ENCODE results near the gene PARP1.
"Not testable (repeated sequence)": the region's sequence is repeated elsewhere in the genome, so short reads cannot be mapped to it uniquely, and the experiment has no call there.

The PARP1 gene

DNA sequence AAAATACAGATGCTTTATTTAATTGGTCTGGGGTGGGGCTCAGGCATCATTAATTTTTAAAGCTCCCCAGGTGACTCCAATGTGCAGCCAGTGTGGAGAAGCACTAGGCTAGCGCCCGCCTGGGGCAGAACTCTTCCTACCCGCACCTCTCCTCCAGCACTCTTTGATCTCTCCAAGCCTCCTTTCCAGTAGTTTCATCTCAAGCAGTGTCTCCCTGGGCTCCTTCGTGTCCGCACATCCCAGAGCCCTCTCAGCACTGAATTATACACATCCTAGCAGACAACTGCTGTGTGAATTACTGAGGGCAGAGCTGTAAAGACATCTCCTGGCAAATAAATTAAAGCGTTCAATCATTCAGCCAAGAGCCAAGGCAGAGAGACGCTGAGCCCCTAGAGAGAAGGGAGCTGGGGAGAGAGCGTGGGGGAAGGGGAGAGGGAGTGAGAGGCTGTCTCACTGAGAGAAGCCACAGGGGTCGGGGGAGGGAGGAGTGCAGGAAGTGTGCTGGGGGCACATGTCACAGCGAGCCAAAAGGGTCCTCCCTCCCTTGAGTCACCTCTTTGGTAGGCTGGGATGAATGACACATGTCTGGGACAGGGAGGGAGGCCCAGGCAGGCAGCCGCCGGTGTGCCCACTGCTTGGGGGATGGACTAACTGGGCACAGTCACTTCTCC is 21.0 kb upstream of the PARP1 start:
- DNase-seq: no peak

DNA sequence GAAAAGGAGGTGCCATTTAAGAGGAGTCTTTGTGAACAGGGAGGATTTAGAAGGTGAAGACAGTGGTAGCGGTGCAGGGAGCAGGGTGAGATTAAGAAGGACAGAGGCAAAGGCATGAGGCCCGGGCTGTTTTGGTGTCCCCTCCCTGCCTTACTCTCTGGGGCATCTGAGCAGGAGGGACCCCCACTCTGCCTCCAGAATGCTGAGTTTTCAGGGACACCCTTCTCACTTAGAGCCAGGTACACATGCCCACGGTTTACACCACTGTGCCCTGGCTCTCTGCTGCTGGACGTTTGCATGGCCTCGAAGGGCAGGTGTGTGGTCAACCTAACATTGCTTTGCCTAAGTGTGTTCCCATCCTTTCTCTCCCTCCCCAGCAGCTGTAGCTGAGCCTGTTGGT is 20.5 kb upstream of the PARP1 start:
- DNase-seq: no peak

DNA sequence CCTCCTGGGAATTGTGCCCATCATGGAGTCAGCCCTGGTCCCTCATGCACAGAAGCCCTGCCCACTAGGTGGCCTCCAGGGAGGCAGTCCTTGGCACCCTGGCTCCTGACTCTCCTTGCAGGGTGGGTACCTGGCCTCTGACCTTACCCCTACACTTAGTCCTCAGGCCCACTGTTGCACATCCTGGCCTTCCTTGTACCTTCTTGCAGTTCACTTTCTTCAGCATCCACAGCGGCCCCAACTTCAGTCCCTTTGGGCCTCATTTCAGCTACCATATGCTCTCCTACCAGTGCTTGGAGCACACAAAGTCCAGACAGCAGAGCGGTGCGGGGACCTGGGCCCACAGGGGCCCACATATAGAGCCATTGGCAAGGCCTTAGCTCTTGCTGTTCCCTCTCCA is 19.2 kb upstream of the PARP1 start:
- no peak for DNase-seq

DNA sequence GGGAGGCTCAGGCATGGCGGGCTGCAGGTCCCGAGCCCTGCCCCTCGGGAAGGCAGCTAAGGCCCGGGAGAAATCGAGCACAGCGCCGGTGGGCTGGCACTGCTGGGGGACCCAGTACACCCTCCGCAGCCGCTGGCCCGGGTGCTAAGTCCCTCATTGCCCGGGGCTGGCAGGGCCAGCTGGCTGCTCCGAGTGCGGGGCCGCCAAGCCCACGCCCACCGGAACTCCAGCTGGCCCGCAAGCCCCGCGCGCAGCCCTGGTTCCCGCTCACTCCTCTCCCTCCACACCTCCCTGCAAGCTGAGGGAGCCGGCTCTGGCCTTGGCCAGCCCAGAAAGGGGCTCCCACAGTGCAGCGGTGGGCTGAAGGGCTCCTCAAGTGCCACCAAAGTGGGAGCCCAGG is 18.5 kb upstream of the PARP1 start:
- not testable (repeated sequence) for DNase-seq

DNA sequence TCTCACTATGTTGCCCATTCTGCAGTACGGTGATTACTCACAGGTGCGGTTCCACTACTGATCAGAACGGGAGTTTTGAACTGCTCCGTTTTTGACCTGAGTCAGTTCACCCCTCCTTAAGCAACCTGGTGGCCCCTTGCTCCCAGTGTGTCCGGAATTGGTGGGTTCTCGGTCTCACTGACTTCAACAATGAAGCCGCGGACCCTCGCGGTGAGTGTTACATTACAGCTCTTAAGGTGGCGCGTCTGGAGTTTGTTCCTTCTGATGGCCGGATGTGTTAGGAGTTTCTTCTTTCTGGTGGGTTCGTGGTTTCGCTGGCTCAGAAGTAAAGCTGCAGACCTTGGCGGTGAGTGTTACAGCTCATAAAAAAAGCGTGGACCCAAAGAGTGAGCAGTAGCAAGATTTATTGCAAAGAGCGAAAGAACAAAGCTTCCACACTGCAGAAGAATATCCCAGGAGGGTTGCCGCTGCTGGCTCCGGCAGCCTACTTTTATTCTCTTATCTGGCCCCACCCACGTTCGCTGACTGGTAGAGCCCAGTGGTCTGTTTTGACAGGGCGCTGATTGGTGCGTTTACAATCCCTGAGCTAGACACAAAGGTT is 17.6 kb upstream of the PARP1 start:
- DNase-seq: peak; percentile 39 to 40

DNA sequence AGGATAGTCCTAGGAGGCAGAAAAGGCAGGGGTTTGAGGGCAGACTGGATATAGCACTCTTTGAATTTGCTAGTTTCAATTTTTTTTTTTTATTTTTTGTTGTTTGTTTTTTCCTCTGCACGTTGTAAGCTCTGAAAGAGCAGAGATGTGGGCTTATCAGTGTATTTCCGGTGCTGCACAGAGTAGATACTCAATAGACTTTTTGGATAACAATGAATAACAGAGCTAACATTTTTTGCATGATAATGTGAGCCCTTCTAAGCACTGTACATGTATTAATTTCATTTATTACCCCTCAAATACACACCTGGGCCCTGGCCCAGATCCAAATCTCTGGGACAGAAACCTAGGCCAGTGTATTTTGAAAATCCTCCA is 17.1 kb upstream of the PARP1 start:
- no peak for DNase-seq

DNA sequence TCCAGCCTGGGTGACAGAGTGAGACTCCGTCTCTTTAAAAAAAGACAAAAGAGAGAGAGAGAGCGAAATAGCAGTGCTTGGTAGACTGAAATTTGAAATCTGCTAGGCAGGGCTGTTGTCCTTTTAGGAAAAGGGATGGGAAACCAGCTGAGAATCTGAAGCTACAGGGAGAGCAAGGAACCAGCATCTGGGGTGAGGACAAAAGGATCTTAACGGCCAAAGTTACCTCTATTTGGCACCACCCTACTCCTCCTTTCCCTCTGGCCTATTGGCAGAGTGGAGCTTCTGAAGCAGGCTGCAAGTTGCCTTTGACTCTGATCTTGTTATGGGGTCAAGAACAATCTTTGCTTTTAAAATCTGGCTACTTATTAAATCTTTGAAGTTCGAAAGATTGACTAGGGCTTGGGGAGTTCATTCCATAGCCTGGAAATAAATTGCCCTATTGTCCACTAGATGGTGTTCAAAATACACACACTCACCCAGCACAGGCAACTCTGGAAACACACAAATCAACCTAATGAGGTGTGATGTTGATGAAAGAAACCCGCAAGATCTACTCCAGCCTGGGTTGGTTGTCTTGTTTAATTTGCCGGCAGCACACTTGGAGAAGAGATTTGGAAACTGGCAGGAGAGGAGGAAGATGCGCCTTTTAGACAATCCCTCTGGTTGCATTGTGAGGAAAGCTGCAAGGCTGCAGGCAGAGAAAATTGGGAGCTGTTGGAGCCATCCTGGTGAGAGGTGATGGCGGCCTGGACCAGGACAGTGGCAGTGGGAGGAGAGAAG is 16.5 kb upstream of the PARP1 start:
- no peak for DNase-seq

DNA sequence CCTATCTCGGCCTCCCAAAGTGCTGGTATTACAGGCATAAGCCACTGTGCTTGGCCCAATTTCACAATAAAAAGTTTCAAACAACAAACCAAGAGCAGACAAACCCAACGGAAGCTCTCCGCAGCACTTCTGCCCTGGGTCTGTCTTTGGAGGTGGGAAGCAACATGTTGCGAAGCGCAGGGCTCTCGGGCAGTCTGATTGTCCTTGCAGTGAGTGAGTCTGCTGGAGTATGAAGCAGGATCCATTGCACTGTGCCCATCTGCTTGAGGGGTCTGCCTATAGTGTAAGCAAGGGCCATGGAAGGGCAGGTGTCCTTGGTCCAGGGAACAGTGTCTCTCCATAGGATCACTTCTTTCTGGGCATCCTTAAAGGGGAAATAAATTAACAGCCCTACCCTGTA is 14.6 kb upstream of the PARP1 start:
- no peak for DNase-seq

DNA sequence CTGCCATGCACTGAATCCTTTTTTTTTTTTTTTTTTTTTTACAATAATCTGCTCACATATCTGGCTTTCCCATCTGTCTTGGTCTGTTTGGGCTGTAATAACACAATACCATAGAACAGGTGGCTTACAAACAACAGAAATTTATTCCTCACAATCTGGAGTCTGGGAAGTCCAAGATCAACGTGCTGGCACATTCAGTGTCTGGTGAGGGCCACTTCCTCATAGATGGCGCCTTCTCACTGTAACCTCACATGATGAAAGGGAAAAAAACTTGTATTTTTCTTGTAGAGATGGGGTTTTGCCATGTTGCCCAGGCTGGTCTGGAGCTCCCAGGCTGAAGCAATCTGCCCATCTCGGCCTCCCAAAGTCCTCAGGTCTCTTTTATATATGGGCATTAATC is 13.0 kb upstream of the PARP1 start:
- DNase-seq: no peak

DNA sequence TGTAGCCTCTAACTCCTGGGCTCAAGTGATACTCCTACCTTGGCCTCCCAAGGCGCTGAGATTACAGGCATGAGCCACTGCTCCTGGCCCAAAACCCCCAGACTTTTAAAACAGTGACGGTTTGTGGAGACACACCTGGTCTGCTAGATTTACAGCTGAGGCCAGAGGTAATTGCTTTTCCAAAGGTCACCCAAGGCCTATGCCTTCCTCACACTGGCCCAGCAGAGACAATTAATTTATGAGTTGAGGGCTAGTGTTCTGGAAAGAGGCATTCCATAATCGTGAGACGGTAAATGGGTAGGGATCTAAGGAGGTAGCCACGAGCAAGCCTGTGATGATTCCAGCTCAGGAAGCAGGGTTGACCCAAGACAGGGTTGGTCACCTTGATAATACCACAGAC is 12.4 kb upstream of the PARP1 start:
- no peak for DNase-seq

DNA sequence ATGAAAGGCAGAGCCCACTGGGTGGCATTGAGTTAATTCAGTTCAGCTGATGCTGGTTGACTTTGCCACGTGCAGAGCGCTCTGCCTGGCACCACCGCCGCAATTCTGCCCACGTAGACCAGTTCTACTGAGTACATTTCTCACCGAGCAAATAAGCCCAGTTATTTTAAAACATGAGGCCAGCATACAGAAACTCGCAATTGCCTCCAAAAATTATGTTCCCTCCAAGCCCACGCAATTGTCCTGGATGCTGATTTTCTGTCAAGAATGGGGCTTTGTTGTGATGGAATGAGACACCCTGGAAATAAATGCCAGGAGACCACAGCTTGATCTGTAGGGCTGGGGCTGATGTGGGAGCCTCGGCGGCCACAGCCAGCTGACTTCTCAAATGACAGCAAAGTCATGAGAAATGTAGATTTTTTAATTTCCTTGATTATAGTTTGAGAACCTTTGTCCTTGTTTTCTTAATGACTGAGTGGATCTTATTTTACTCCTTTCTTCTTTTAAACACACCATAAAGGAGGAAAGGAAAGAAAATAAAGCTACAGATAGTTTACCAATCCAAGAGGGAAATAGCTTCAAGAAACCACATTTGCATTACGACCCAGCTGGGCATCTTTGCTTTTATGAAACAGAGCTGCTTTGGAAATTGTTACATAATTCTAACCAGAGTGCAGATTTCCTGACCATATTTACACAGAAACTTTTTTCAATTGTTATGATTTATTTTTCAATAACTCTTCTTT is 11.6 kb upstream of the PARP1 start:
- DNase-seq: no peak

DNA sequence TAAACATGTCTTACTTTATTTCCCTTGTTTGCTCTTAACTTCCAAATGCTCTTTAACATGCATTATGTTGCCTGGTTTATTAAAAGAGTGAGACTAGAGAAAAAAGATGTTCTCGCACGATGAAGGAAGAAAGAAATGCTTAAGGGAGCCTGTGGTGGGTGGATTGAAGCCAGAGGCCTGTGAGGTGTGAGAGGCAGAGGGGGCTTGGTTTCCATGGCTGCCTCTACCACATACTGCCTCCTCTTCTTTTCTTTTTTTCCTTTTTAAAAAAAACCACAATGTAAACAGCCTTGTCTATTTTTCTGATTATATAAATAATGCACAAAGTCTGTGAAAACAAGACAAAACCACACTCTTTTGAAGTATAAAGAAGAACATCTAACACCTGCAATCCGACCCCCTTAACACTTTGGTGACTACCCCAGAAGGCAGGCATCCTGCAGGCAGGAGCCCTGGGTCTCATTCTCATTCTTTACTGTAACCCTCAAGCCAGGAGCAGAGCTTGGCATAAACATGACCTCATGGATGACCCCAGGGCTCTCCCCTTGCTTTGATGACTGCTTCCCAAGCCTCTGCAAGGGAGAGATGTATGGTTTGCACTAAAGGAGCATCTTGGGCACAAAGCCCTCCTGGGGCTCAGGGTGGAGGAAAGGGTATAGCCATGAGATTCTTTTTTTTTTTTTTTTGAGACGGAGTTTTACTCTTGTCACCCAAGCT is 10.1 kb upstream of the PARP1 start:
- DNase-seq: peak in 1 of 2 donors; percentile 6

DNA sequence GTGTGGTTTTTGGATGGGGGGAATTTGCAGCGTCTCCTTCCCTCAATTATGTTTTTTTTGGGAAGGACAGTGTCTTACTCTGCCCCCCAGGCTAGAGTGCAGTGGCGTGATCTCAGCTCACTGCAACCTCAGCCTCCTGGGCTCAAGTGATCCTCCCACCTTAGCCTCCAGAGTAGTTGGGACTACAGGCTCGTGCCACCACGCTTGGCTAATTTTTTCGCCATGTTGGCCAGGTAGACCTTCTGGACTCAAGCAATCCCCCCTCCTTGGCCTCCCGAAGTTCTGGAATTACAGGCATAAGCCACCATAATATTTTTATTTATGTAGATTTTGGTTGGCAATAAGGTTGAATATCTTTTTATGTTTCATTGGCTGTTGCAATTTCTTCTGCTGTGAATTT is 9.5 kb upstream of the PARP1 start:
- DNase-seq: peak in 1 of 2 donors; percentile 6

DNA sequence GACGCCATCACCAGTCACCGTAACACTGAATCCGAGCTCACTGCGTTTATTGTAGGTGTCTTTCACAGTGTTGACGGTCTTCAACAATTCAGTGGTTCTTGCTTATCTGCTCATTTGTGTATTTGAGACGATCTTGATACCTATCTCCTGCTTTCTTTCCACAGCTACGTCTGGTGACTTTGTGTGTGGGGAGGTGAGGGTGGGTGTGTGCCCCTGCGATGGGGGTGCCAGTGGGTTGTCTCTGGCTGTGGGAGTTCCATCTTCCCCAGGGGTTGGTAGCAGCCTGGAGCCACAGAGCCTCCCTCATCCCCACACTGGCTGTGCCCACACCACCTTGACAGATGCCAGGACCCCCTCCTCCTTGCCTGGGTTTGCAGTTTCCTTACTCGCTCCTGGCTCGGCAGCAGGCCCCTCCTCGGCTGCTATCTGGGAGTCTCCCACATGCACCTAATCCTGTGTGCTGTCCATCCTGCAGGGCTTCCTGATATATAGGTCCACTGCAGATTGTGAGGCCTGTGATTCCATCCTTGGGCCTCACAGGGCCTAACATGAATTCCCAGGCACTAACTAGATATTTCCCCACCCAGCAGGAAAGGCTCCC is 6.3 kb upstream of the PARP1 start:
- no peak for DNase-seq

DNA sequence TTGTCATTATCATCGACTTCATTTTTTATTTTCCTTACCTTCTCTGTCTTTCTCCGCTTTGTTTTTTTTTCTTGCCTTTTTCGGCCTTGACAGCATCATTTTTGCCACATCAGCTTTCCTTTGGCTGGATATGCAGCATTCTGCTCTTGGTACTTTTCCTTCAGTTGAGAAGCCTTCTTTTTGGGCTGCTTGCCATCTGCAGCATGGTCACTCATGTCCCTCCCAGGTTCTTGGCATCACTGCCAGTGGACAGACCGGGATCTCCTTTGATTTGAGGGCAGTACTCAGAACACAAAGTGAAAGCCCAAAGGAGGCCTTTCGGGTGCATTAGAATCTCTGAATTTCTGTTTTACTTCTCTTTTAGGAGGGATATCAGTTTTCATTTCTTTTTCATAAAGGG is 3.7 kb upstream of the PARP1 start:
- DNase-seq: no peak

DNA sequence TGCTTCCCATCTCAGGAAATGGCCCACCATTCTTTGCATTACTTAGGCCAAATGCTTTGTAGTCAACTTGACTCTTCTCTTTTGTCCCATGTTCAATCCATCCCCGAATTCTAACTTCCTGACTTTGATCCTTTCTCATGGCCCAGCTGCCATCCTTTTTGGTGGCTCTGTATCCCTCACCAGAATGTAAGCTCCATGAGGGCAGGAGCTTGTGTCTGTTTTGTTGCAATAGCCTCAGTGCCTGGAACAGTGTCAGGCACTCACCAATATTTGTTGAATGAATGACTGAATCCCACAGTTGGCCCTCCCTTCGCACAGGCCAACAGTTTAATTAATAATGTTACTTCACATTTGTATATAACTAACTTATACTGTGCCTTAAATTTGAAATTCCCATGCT is 3.1 kb upstream of the PARP1 start:
- DNase-seq: no peak

DNA sequence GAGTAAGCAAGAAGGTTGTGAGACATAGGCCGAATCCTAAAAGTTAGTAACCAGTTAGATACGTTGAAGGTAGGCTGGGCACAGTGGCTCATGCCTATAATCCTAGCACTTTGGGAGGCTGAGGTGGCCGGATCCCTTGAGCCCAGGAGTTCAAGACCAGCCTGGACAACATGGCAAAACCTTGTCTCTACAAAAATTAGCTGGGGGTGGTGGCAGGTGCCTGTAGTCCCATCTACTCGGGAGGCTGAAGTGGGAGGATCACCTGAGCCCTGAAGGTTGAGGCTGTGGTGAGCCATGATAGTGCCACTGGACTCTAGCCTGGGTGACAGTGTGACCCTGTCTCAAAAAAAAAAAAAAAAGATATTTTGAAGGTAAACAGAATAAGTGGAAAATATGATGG is 1.5 kb upstream of the PARP1 start:
- no peak for DNase-seq

DNA sequence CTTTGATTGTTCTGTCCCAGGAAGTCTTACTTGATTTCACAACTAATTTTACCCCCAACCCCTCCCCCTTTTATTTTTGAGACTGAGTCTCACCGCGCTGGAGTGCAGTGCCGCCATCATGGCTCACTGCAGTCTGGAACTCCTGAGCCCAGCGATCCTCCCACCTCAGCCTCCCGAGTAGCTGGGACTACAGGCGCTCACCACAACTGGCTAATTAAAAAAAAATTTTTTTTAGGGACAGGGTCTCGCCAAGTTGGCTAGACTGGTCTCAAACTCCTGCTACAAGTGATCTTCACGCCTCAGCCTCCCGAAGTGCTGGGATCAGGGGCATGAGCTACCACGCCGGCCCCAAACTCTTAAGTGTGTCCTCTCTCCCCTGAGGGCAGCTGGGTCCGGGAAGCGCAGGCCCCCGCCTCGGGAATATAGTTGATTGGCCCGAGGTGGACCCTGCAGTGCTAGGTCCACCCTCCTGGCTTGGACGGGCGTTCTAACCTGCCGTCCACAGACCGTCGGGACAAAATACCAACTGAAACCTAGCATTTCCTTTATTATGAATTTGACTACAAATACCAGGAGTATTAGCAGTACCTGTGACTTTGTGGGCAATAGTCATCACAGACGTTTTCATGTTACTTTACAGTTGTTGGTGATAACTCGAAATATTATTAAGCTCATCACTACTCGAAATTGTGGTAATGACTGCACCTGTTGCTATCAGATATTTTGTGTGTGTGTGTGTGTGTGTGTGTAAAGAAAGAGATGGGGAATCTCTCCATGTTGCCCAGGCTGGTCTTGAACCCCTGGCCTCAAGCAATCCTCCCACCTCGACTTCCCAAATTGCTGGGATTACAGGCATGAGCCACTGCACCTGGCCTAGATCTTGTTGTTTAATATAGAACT is 642 bp upstream of the PARP1 start:
- DNase-seq: no peak

DNA sequence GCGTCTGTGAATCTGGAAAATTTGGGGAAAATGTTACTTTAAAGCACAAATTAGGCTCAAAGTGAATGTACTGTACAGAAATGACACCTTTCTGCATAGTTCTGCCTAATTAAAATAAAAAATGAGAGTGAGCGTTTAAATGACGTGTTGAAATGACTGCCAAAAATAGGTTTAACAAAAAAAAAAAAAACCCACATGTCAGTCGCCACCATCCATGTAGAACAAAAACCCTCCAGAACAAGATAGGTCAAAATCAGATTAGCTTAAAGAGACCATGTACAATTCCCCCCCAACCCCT is 745 bp downstream of the PARP1 start:
- no peak for DNase-seq

DNA sequence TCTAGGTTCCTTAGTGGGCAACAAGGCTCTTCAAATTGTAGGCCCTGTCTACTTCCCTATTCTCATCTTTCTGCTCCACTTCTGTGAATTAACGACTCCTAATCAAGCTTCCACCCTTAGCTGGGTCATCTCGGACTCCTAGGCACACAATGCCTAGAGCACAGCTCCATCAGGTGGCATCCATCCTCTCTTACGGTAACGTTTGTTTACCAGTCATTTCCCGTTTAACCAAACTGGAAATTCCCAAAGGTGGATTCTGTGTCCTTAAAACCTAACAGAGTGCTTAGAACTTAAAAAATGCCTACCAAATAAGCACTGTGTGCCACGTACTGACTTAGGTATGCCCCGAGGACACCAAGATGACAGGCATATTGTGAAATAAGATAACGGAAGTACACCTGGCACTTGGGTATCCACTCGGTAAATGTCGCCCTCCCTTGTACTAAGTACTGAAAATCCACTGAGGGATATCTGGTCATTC is 1.5 kb downstream of the PARP1 start:
- no peak for DNase-seq

DNA sequence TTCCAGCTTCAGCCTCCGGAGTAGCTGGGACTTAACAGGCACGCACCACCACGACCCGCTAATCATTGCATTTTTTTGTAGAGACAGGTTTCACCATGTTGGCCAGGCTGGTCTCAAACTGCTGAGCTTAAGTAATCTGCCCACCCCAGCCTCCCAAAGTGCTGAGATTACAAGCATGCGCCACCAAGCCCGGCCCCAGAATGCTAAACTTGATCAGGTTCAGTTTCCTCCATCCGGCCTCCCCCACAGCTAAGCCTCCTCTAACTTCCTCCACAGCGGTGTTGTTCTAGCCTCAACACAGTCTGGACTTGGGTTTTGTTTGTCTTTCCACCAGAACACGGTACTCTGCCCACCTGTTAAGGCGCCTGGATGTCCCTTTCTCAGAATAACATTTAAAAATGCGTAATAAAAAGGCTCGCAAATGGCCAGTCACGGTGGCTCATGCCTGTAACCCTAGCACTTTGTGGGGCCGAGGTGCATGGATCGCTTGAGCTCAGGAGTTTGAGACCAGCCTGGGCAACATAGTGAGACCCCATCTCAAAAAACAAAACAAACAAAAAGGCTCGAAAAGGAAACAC is 2.4 kb downstream of the PARP1 start:
- DNase-seq: peak in 1 of 2 donors; percentile 18
